DND-41 (cell line): Measurements from ENCODE around the gene NDRG2.

Experiments used
- ATAC-seq: fragments of 200-7000 bp; cut with Tn5 transposase; 3 replicates; pipeline ENCODE4 v1.9.1; 2021; ENCODE audit warnings: low read depth; ENCODE audit not compliant: insufficient read depth
- DNase-seq: peaks from one replicate; pipeline ENCODE4 v3.0.0-alpha.2; 2020
- H2AFZ ChIP-seq: 2 replicates; pipeline ENCODE4 v1.6.0; 2012; ENCODE audit warnings: low read depth, low read length
- H3K27ac ChIP-seq: 2 replicates; pipeline ENCODE4 v1.5.1; 2012; ENCODE audit warnings: low read length, inconsistent platforms
- H3K27me3 ChIP-seq: fragments of 200-600 bp; sonication (generic); 2 replicates; pipeline ENCODE4 v1.6.0; 2012; ENCODE audit warnings: low read length, mild to moderate bottlenecking, inconsistent platforms; ENCODE audit not compliant: insufficient read depth, poor library complexity
- H3K36me3 ChIP-seq: 2 replicates; pipeline ENCODE4 v1.5.1; 2012; ENCODE audit warnings: low read length, inconsistent platforms; ENCODE audit not compliant: insufficient read depth
- H3K4me1 ChIP-seq: 2 replicates; pipeline ENCODE4 v1.5.1; 2012; ENCODE audit warnings: mild to moderate bottlenecking, low read length; ENCODE audit not compliant: insufficient read depth
- H3K4me2 ChIP-seq: 2 replicates; pipeline ENCODE4 v1.6.0; 2012; ENCODE audit warnings: mild to moderate bottlenecking, moderate library complexity, low read length, inconsistent platforms; ENCODE audit not compliant: insufficient read depth
- H3K4me3 ChIP-seq, 2 experiments: fragments of 200-600 bp in 1 of 2; shearing (Covaris generic) in 1 of 2; 2 replicates each; pipeline ENCODE4 v1.5.1; 2012 to 2016; ENCODE audit warnings: inconsistent platforms in 2 of 2, low read length in 2 of 2, mild to moderate bottlenecking in 2 of 2, low read depth in 1 of 2, moderate library complexity in 1 of 2
- H3K79me2 ChIP-seq: 2 replicates; pipeline ENCODE4 v1.6.0; 2012; ENCODE audit warnings: low read length, inconsistent platforms; ENCODE audit not compliant: insufficient read depth
- H3K9ac ChIP-seq: 2 replicates; pipeline ENCODE4 v1.6.0; 2012; ENCODE audit warnings: low read depth, mild to moderate bottlenecking, inconsistent platforms, low read length, moderate library complexity
- H3K9me3 ChIP-seq: 2 replicates; pipeline ENCODE4 v1.5.1; 2012; ENCODE audit warnings: low read length, moderate library complexity, mild to moderate bottlenecking, inconsistent platforms; ENCODE audit not compliant: insufficient read depth, severe bottlenecking
- H4K20me1 ChIP-seq: 2 replicates; pipeline ENCODE4 v1.6.0; 2012; ENCODE audit warnings: low read length; ENCODE audit not compliant: insufficient read depth
- CTCF ChIP-seq: IDR thresholded peaks from 2 replicates; pipeline ENCODE4 v1.5.1; 2012; ENCODE audit warnings: borderline replicate concordance, low read length, moderate library complexity, mild to moderate bottlenecking; ENCODE audit not compliant: poor library complexity, severe bottlenecking; ENCODE audit errors: extremely low read depth
- EZH2 ChIP-seq: IDR thresholded peaks from 3 replicates; pipeline ENCODE4 v1.6.1; 2012; ENCODE audit warnings: borderline replicate concordance, low read depth, mild to moderate bottlenecking, moderate library complexity, low read length, inconsistent platforms; ENCODE audit not compliant: severe bottlenecking

Gene NDRG2

GRCh38 chr14:21054768-21055145, 29.9 kb upstream of the NDRG2 start:
- H3K36me3 ChIP-seq: no peaks in the 10 kb centered on the region

GRCh38 chr14:21054123-21054767, 29.4 kb upstream of the NDRG2 start:
- H3K9me3 ChIP-seq: no peaks in the 10 kb centered on the region
- H3K27me3 ChIP-seq: peaks cover 25% of the 10 kb centered on the region
- no peaks in the 10 kb centered on the region for H3K4me1 ChIP-seq
- no peak overlapping the region for H2AFZ ChIP-seq
- no peak overlapping the region for H3K4me2 ChIP-seq
- H3K4me3 ChIP-seq: no peak overlapping the region
- no peaks in the 10 kb centered on the region for H3K79me2 ChIP-seq
- no peak overlapping the region for H3K9ac ChIP-seq
- DNase-seq: no peak
- no peaks in the 10 kb centered on the region for H4K20me1 ChIP-seq
- ATAC-seq: no peak
- no peak for TF ChIP-seq CTCF
- no peak for TF ChIP-seq EZH2
- no peak overlapping the region for H3K27ac ChIP-seq
- no peaks in the 10 kb centered on the region for H3K36me3 ChIP-seq

More at GRCh38 chr14:21054768-21055145, 29.9 kb upstream of the NDRG2 start:
- DNase-seq: no peak
- no peak overlapping the region for H3K4me2 ChIP-seq
- TF ChIP-seq EZH2 (no peak), CTCF (no peak)
- no peaks in the 10 kb centered on the region for H3K4me1 ChIP-seq
- H4K20me1 ChIP-seq: no peaks in the 10 kb centered on the region
- ATAC-seq: no peak
- H3K27me3 ChIP-seq: peaks cover 21% of the 10 kb centered on the region
- no peak overlapping the region for H2AFZ ChIP-seq
- no peak overlapping the region for H3K4me3 ChIP-seq
- H3K9me3 ChIP-seq: no peaks in the 10 kb centered on the region
- no peaks in the 10 kb centered on the region for H3K79me2 ChIP-seq
- no peak overlapping the region for H3K27ac ChIP-seq
- no peak overlapping the region for H3K9ac ChIP-seq

- ATAC-seq: no peak
- no peak overlapping the region for H3K9ac ChIP-seq
- H3K4me3 ChIP-seq: no peak overlapping the region
- no peaks in the 10 kb centered on the region for H3K36me3 ChIP-seq
- no peak overlapping the region for H3K27ac ChIP-seq
- H3K4me1 ChIP-seq: no peaks in the 10 kb centered on the region
- no peak for DNase-seq
- TF ChIP-seq EZH2: no peak
- no peak for TF ChIP-seq CTCF
- H3K79me2 ChIP-seq: no peaks in the 10 kb centered on the region
- H3K4me2 ChIP-seq: no peak overlapping the region
- no peaks in the 10 kb centered on the region for H3K9me3 ChIP-seq
- no peaks in the 10 kb centered on the region for H4K20me1 ChIP-seq
- no peak overlapping the region for H2AFZ ChIP-seq
- H3K27me3 ChIP-seq: peaks cover 28% of the 10 kb centered on the region
Measured at GRCh38 chr14:21053184-21054122, 28.6 kb upstream of the NDRG2 start.
